ENCODE results near the gene TFPT. TPM values are rescaled to one million over a fixed set of nuclear protein-coding genes. Genes with fewer than 3 reads are reported as not detected.

TFPT gene
- total RNA-seq, 1 experiment from 2014 or later, result 31.1 TPM

DNA sequence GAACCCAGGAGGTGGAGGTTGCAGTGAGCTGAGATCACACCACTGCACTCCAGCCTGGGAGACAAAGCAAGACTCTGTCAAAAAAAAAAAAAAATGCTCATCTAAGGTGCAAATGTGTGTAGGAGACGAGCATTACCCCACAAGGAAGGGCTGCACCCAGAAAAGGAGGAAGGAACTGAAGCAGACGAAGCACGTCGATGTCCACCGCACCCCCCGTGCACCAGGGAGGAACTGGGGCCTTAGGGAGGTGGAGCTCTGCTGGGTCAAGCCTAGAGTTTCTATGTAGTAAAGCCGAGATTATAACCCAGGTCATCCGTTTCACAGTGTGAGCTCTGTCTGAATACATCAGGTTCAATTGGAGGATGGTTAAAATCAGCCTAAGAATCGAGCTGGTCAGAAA is 52.8 kb downstream of the TFPT start:
- Histone ChIP-seq H3K9me3 (ENCODE audit: low read depth, low read length, poor library complexity, severe bottlenecking) (no peaks in the 10 kb centered on the region), H3K36me3 (ENCODE audit: insufficient read depth, low read length, poor library complexity, severe bottlenecking) (no peaks in the 10 kb centered on the region), H3K27ac (ENCODE audit: low read depth, low read length, poor library complexity, severe bottlenecking) (no peak overlapping the region), H3K4me3 (ENCODE audit: low read depth, low read length, poor library complexity, severe bottlenecking) (no peak overlapping the region), H3K27me3 (replicated peaks; ENCODE audit: insufficient read depth, low read depth, low read length, poor library complexity) (no peaks in the 10 kb centered on the region), H3K4me1 (ENCODE audit: insufficient read depth, low read length, poor library complexity, severe bottlenecking) (no peaks in the 10 kb centered on the region)
- TF ChIP-seq EZH2 (IDR thresholded peaks at IDR 0.05; ENCODE audit: borderline replicate concordance, low read depth, low read length, poor library complexity, severe bottlenecking), result no peak
- TF ChIP-seq CTCF (conservative IDR thresholded peaks at IDR 0.05; ENCODE audit: low read depth, low read length), result no peak
- ChIA-PET CTCF (no interaction called here), POLR2A (ENCODE audit: low non-redundant PET) (no interaction called here)
- intact Hi-C loops (cut with micrococcal nuclease; ENCODE audit: unreplicated experiment), result no loop called here
- BruUV-seq (replicated peaks), result no TSS peak
- no peak for DNase-seq (ENCODE audit: low spot score)

Other genes starting within 250 kb of the TFPT start
- gene MYADM, start 247.8 kb downstream of the TFPT start, total RNA-seq (2021), result 51.3 and 53.2 TPM in 2 replicates
- 0.57 and 0.84 TPM in 2 replicates for gene PRKCG, start 233.5 kb downstream of the TFPT start, total RNA-seq (2021)
- not detected in 2 replicates for gene CACNG7, start 206.4 kb downstream of the TFPT start, total RNA-seq (2021)
- 1.3 TPM in 2 replicates for gene CACNG8, start 152.7 kb downstream of the TFPT start, total RNA-seq (2021)
- 0.50 TPM in 1 of 2 replicates, not detected in the other for gene CACNG6, start 124.0 kb downstream of the TFPT start, total RNA-seq (2021)
- not detected in 2 replicates for gene VSTM1, start 51.8 kb downstream of the TFPT start, total RNA-seq (2021)
- not detected in 2 replicates for gene TARM1, start 34.3 kb downstream of the TFPT start, total RNA-seq (2021)
- 0.47 and 0.61 TPM in 2 replicates for gene OSCAR, start 14.9 kb downstream of the TFPT start, total RNA-seq (2021)
- 144 and 148 TPM in 2 replicates for gene NDUFA3, start 12.8 kb downstream of the TFPT start, total RNA-seq (2021)
- 109 and 115 TPM in 2 replicates for gene PRPF31, start 97 bp upstream of the TFPT start, total RNA-seq (2021)
- 90.8 and 102 TPM in 2 replicates for gene CNOT3, start 22.1 kb upstream of the TFPT start, total RNA-seq (2021)
- gene LENG1, start 44.1 kb upstream of the TFPT start, total RNA-seq (2021), result 8.8 and 9.7 TPM in 2 replicates
- 0.58 and 0.96 TPM in 2 replicates for gene TMC4, start 57.5 kb upstream of the TFPT start, total RNA-seq (2021)
- gene MBOAT7, start 73.9 kb upstream of the TFPT start, total RNA-seq (2021), result 107 and 109 TPM in 2 replicates
- 56.9 and 64.7 TPM in 2 replicates for gene TSEN34, start 75.7 kb upstream of the TFPT start, total RNA-seq (2021)
- gene RPS9, start 85.2 kb upstream of the TFPT start, total RNA-seq (2021), result 944 and 951 TPM in 2 replicates
- gene LILRB3, start 107.3 kb upstream of the TFPT start, total RNA-seq (2021), result not detected in 2 replicates
- not detected in 2 replicates for gene LILRA6, start 127.1 kb upstream of the TFPT start, total RNA-seq (2021)
- not detected in 2 replicates for gene LILRB5, start 141.6 kb upstream of the TFPT start, total RNA-seq (2021)
- not detected in 2 replicates for gene LILRB2, start 165.5 kb upstream of the TFPT start, total RNA-seq (2021)
- gene LILRA5, start 197.5 kb upstream of the TFPT start, total RNA-seq (2021), result not detected in 2 replicates
- not detected in 2 replicates for gene LILRA4, start 223.5 kb upstream of the TFPT start, total RNA-seq (2021)
- gene LAIR1, start 249.3 kb upstream of the TFPT start, total RNA-seq (2021), result not detected in 2 replicates